Hepatocyte (in vitro differentiated cells): ENCODE data around the gene FOXO1.

Source experiments
- EZH2phosphoT487 ChIP-seq: fragments of 200-600 bp; sonication (generic); IDR thresholded peaks from one replicate; pipeline ENCODE4 v1.6.1; 2018; ENCODE audit warnings: antibody characterized with exemption, mild to moderate bottlenecking, low read depth, moderate library complexity; ENCODE audit not compliant: unreplicated experiment, severe bottlenecking
- TF ChIP-seq, protein P1 (sequence below): fragments of 200-600 bp; sonication (generic); IDR thresholded peaks from 2 replicates; pipeline ENCODE4 v1.5.1; 2016; ENCODE audit warnings: antibody characterized with exemption, mild to moderate bottlenecking; ENCODE audit not compliant: poor library complexity

DNA sequence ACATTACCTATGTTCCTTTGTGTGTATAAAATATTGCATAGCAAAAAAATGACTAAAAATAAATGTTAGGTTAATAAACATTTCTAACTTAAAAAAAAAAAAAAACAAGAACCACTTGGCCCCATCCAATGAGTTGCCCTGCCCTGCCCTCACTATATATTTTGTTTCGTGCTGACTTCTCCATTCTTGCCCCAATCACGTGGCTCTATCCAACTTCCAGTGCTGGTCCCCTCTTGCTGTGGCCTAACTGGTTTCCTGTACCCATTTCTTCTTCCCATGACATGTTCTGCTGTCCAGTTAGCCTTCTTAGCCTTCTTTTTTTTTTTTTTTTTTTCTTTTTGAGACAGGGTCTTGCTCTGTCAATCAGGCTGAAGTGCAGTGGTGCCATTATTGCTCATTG is 151.6 kb downstream of the FOXO1 start:
- TF ChIP-seq, protein P1, sequence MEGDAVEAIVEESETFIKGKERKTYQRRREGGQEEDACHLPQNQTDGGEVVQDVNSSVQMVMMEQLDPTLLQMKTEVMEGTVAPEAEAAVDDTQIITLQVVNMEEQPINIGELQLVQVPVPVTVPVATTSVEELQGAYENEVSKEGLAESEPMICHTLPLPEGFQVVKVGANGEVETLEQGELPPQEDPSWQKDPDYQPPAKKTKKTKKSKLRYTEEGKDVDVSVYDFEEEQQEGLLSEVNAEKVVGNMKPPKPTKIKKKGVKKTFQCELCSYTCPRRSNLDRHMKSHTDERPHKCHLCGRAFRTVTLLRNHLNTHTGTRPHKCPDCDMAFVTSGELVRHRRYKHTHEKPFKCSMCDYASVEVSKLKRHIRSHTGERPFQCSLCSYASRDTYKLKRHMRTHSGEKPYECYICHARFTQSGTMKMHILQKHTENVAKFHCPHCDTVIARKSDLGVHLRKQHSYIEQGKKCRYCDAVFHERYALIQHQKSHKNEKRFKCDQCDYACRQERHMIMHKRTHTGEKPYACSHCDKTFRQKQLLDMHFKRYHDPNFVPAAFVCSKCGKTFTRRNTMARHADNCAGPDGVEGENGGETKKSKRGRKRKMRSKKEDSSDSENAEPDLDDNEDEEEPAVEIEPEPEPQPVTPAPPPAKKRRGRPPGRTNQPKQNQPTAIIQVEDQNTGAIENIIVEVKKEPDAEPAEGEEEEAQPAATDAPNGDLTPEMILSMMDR, result no peak
- TF ChIP-seq EZH2phosphoT487, result no peak
